Esophagus muscularis mucosa (tissue), 4 donors: ENCODE measurements around the gene GTPBP3. TPM values are rescaled to one million over a fixed set of nuclear protein-coding genes. Genes with fewer than 3 reads are reported as not detected.
A peak's percentile ranks its signal among the peaks of the same experiment; 100 is the strongest.

Source experiments
- DNase-seq: peaks from one replicate; pipeline ENCODE4 v3.0.0-alpha.2; 2017; ENCODE audit errors: extremely low spot score
- H3K27ac ChIP-seq, 4 donors: fragments of 200-600 bp; sonication (generic); replicated peaks in 1 of 4; 1 replicate in 3 of 4; 2 replicates in 1 of 4; pipeline ENCODE4 v1.5.1; 2016 to 2019; ENCODE audit warnings: mild to moderate bottlenecking in 1 of 4
- H3K27me3 ChIP-seq, 4 donors: fragments of 200-600 bp; sonication (generic); one replicate each; pipeline versions ENCODE4 v1.5.1 to v1.6.0; 2016 to 2019
- H3K36me3 ChIP-seq, 4 donors: fragments of 200-600 bp; sonication (generic); one replicate each; pipeline ENCODE4 v1.5.1; 2016 to 2019
- H3K4me1 ChIP-seq, 4 donors: fragments of 200-600 bp; sonication (generic); one replicate each; pipeline ENCODE4 v1.5.1; 2016 to 2019
- H3K4me3 ChIP-seq, 4 donors: fragments of 200-600 bp; sonication (generic); 1 replicate in 2 of 4; 2 replicates in 2 of 4; pipeline ENCODE4 v1.5.1; 2016 to 2019; ENCODE audit warnings: mild to moderate bottlenecking in 4 of 4, moderate library complexity in 1 of 4
- H3K9me3 ChIP-seq, 4 donors: fragments of 200-600 bp; sonication (generic); 1 replicate in 3 of 4; 2 replicates in 1 of 4; pipeline ENCODE4 v1.5.1; 2016 to 2019
- CTCF ChIP-seq, 3 experiments: fragments of 200-600 bp in 2 of 3; fragments of 450-650 bp in 1 of 3; sonication (generic) in 2 of 3; IDR thresholded peaks; one replicate each; pipeline ENCODE4 v1.5.1; 2017 to 2019; ENCODE audit warnings: antibody characterized with exemption in 3 of 3, mild to moderate bottlenecking in 2 of 3, moderate library complexity in 1 of 3
- EP300 ChIP-seq: sonication (generic); formaldehyde crosslinking; IDR thresholded peaks from one replicate; pipeline ENCODE4 v1.6.1; 2017; ENCODE audit warnings: antibody characterized with exemption
- POLR2A ChIP-seq: fragments of 450-650 bp; IDR thresholded peaks from one replicate; pipeline ENCODE4 v1.6.1; 2017; ENCODE audit warnings: antibody characterized with exemption, moderate library complexity, mild to moderate bottlenecking, low read depth
- POLR2AphosphoS5 ChIP-seq, 2 donors: sonication (generic); formaldehyde crosslinking; IDR thresholded peaks; one replicate each; pipeline ENCODE4 v1.6.1; 2017; ENCODE audit warnings: antibody characterized with exemption in 2 of 2
- WGBS: methylation state at CpG from one replicate; pipeline ENCODE4 v1.1.5; 2018; 5-methylcytosine and 5-hydroxymethylcytosine counted together
- intact Hi-C: fragments of 100-400 bp; cut with DNase I; formaldehyde crosslinking; loops from one replicate; pipeline ENCODE4 v1.15.1; 2023
- total RNA-seq, 4 donors: library from RNA; depleted of rRNA; stranded (reverse); fragments of >200 nt; gene quantifications; one replicate each; pipeline versions ENCODE4 v1.1.0 to v1.2.1, GENCODE V29; 2016

Gene GTPBP3
- total RNA-seq, 4 donors from 2014 or later = 8.7 to 13.3 (median 10.2) TPM

GRCh38 chr19:17302391-17303166, 34.8 kb upstream of the GTPBP3 start:
- Histone ChIP-seq H3K27ac (peak overlapping the region; percentile 90 to 97 (median 91)), H3K27me3 (peaks cover 0 to 9% (median 0%) of the 10 kb centered on the region in 4 donors), H3K9me3 (peaks cover 0 to 5% (median 0%) of the 10 kb centered on the region in 4 donors), H3K4me3 (peak overlapping the region; percentile 77 to 91 (median 82)), H3K4me1 (peaks cover 42 to 74% (median 67%) of the 10 kb centered on the region in 4 donors), H3K36me3 (peaks cover 0 to 21% (median 12%) of the 10 kb centered on the region in 4 donors)
- no peak for TF ChIP-seq EP300
- TF ChIP-seq POLR2AphosphoS5 (IDR thresholded peaks at IDR 0.05) = no peak
- TF ChIP-seq POLR2A = no peak
- TF ChIP-seq CTCF (IDR thresholded peaks at IDR 0.05) = no peak
- WGBS = 43% methylated on average over 2 of the region's 29 CpGs
- intact Hi-C loops = no loop called here
- DNase-seq = no peak

GRCh38 chr19:17303167-17303939, 34.0 kb upstream of the GTPBP3 start, which contains the start of gene ABHD8:
Gene ABHD8, minus strand, starts transcription at chr19:17303425. Its CDS starts 1,809 bp downstream, at chr19:17301616.
- DNase-seq = peak; percentile 98
- WGBS = 3% methylated on average over 19 of the region's 52 CpGs
- peak within 1 kb of the TSS; percentile 90 to 97 (median 91) for H3K27ac ChIP-seq
- peak within 1 kb of the TSS; percentile 77 to 91 (median 82) for H3K4me3 ChIP-seq
- peaks cover 0 to 9% (median 0%) of the 10 kb centered on the region in 4 donors for H3K27me3 ChIP-seq
- intact Hi-C loops = no loop called here
- peaks cover 0 to under 1% (median 0%) of the 10 kb centered on the region in 4 donors for H3K9me3 ChIP-seq
- TF ChIP-seq POLR2AphosphoS5 (IDR thresholded peaks at IDR 0.05) (peak; percentile 74 to 80), CTCF (IDR thresholded peaks at IDR 0.05) (peak; percentile 41 to 84 (median 71)), EP300 (no peak), POLR2A (peak; percentile 31)
- H3K36me3 ChIP-seq = peaks cover 0 to 15% (median 8%) of the 10 kb centered on the region in 4 donors
- peaks cover 46 to 82% (median 71%) of the 10 kb centered on the region in 4 donors for H3K4me1 ChIP-seq

- H3K27ac ChIP-seq = peak overlapping the region; percentile 90 to 97 (median 91)
- TF ChIP-seq POLR2AphosphoS5 (IDR thresholded peaks at IDR 0.05) (no peak), POLR2A (no peak), CTCF (IDR thresholded peaks at IDR 0.05) (no peak), EP300 (no peak)
- peak overlapping the region; percentile 77 to 91 (median 82) for H3K4me3 ChIP-seq
- H3K27me3 ChIP-seq = peaks cover 0 to 9% (median 0%) of the 10 kb centered on the region in 4 donors
- intact Hi-C loops = no loop called here
- 53% methylated on average over 7 of the region's 12 CpGs for WGBS
- H3K4me1 ChIP-seq = peaks cover 46 to 87% (median 77%) of the 10 kb centered on the region in 4 donors
- H3K9me3 ChIP-seq = no peaks in the 10 kb centered on the region
- DNase-seq = no peak
- H3K36me3 ChIP-seq = peaks cover 0 to 15% (median 7%) of the 10 kb centered on the region in 4 donors
These were observed 33.4 kb upstream of the GTPBP3 start for GRCh38 chr19:17303940-17304267.

- intact Hi-C loops = no loop called here
- DNase-seq = no peak
- Histone ChIP-seq H3K9me3 (no peaks in the 10 kb centered on the region), H3K4me1 (peaks cover 46 to 90% (median 79%) of the 10 kb centered on the region in 4 donors), H3K27me3 (peaks cover 0 to 9% (median 0%) of the 10 kb centered on the region in 4 donors), H3K27ac (peak overlapping the region; percentile 90 to 97 (median 91)), H3K36me3 (peaks cover 0 to 15% (median 7%) of the 10 kb centered on the region in 4 donors), H3K4me3 (peak overlapping the region in 3 of 4 donors; percentile 67 to 93 (median 76))
- 57% methylated on average over 12 of the region's 12 CpGs for WGBS
- no peak for TF ChIP-seq POLR2A
- no peak for TF ChIP-seq POLR2AphosphoS5 (IDR thresholded peaks at IDR 0.05)
- TF ChIP-seq CTCF (IDR thresholded peaks at IDR 0.05) = no peak
- no peak for TF ChIP-seq EP300
These were observed 32.8 kb upstream of the GTPBP3 start for GRCh38 chr19:17304386-17305215.
